WTC11 (cell line): Measurements from ENCODE around the gene GH1. TPM values are rescaled to one million over a fixed set of nuclear protein-coding genes. Genes with fewer than 3 reads are reported as not detected.

Experiments
- ATAC-seq: fragments of 200-7000 bp; cut with Tn5 transposase; 2 replicates; pipeline ENCODE4 v1.10.0; 2021; ENCODE audit warnings: mild to moderate bottlenecking, moderate library complexity
- CTCF ChIA-PET: fragments of 300-600 bp; sonication (Branson Sonifier 250); formaldehyde crosslinking; loops from one replicate; lab custom pipeline; 2021; ENCODE audit warnings: antibody characterized with exemption; lab: Charles Lee
- POLR2A ChIA-PET: fragments of 350-600 bp; sonication (Branson Sonifier 250); formaldehyde crosslinking; loops from one replicate; lab custom pipeline; 2021; ENCODE audit warnings: antibody characterized with exemption; lab: Charles Lee
- DNase-seq: peaks from one replicate; pipeline ENCODE4 v3.0.0; 2021; ENCODE audit warnings: low spot score
- H3K27ac Mint-ChIP-seq: 2 replicates; pipeline ENCODE4 v1.8.0; 2021; ENCODE audit warnings: mixed read lengths
- H3K27me3 Mint-ChIP-seq: 2 replicates; pipeline ENCODE4 v1.8.0; 2021; ENCODE audit warnings: low read depth, mild to moderate bottlenecking, moderate library complexity, mixed read lengths
- H3K36me3 Mint-ChIP-seq: 2 replicates; pipeline ENCODE4 v1.8.0; 2021; ENCODE audit warnings: mixed read lengths
- H3K4me1 Mint-ChIP-seq: 2 replicates; pipeline ENCODE4 v1.8.0; 2022; ENCODE audit warnings: mixed read lengths
- H3K4me3 Mint-ChIP-seq: 2 replicates; pipeline ENCODE4 v1.8.0; 2021; ENCODE audit warnings: mild to moderate bottlenecking, moderate library complexity, mixed read lengths
- H3K9me3 Mint-ChIP-seq: 2 replicates; pipeline ENCODE4 v1.8.0; 2021; ENCODE audit warnings: mixed read lengths
- CREB1 ChIP-seq: sonication (generic); formaldehyde crosslinking; IDR thresholded peaks from 2 replicates; pipeline ENCODE4 v1.8.0; 2023; ENCODE audit warnings: mild to moderate bottlenecking, missing genetic modification reagents
- CREM ChIP-seq: sonication (generic); formaldehyde crosslinking; IDR thresholded peaks from 2 replicates; pipeline ENCODE4 v1.8.1; 2022; ENCODE audit warnings: mild to moderate bottlenecking, missing genetic modification reagents, moderate library complexity
- FOXJ3 ChIP-seq: sonication (generic); formaldehyde crosslinking; IDR thresholded peaks from 2 replicates; pipeline ENCODE4 v1.9.0; 2021; ENCODE audit warnings: missing genetic modification reagents, mild to moderate bottlenecking, borderline replicate concordance
- IRF2 ChIP-seq: sonication (generic); formaldehyde crosslinking; IDR thresholded peaks from 2 replicates; pipeline ENCODE4 v1.8.0; 2022; ENCODE audit warnings: low read depth, missing genetic modification reagents, borderline replicate concordance
- MYBL2 ChIP-seq: sonication (generic); formaldehyde crosslinking; IDR thresholded peaks from 2 replicates; pipeline ENCODE4 v1.8.1; 2023; ENCODE audit warnings: mild to moderate bottlenecking, moderate library complexity, missing genetic modification reagents
- PRRX2 ChIP-seq: fragments of 250-450 bp; sonication (Bioruptor Pico); IDR thresholded peaks from 2 replicates; pipeline ENCODE4 v1.8.0; 2021; ENCODE audit warnings: mild to moderate bottlenecking
- RORB ChIP-seq: fragments of 250-450 bp; sonication (Bioruptor Pico); IDR thresholded peaks from 2 replicates; pipeline ENCODE4 v1.9.0; 2021; ENCODE audit warnings: mild to moderate bottlenecking
- SMAD4 ChIP-seq: sonication (generic); formaldehyde crosslinking; IDR thresholded peaks from 2 replicates; pipeline ENCODE4 v1.8.0; 2022; ENCODE audit warnings: mild to moderate bottlenecking, missing genetic modification reagents
- TEAD4 ChIP-seq: sonication (generic); formaldehyde crosslinking; IDR thresholded peaks from 2 replicates; pipeline ENCODE4 v1.8.0; 2022; ENCODE audit warnings: mild to moderate bottlenecking, missing genetic modification reagents
- ZNF138 ChIP-seq: sonication (generic); formaldehyde crosslinking; conservative IDR thresholded peaks from 2 replicates; pipeline ENCODE4 v1.8.1; 2022; ENCODE audit warnings: mild to moderate bottlenecking, moderate library complexity, missing genetic modification reagents
- ZNF219 ChIP-seq: sonication (generic); formaldehyde crosslinking; IDR thresholded peaks from 2 replicates; pipeline ENCODE4 v1.8.0; 2023; ENCODE audit warnings: missing genetic modification reagents, mild to moderate bottlenecking, borderline replicate concordance
- ZNF263 ChIP-seq: sonication (generic); formaldehyde crosslinking; IDR thresholded peaks from 2 replicates; pipeline ENCODE4 v1.8.1; 2022; ENCODE audit warnings: low read depth, mild to moderate bottlenecking, moderate library complexity, missing genetic modification reagents
- total RNA-seq: library from RNA; stranded (reverse); gene quantifications from 3 replicates; pipeline ENCODE4 v1.2.3, GENCODE V29; 2021
- TF ChIP-seq, protein P1 (sequence below): sonication (generic); formaldehyde crosslinking; IDR thresholded peaks from 2 replicates; pipeline ENCODE4 v1.8.0; 2023; ENCODE audit warnings: missing genetic modification reagents, mild to moderate bottlenecking, borderline replicate concordance
- TF ChIP-seq, protein P2 (sequence below): sonication (generic); formaldehyde crosslinking; IDR thresholded peaks from 2 replicates; pipeline ENCODE4 v1.8.1; 2023; ENCODE audit warnings: mild to moderate bottlenecking, missing genetic modification reagents, moderate library complexity
- TF ChIP-seq, protein P3 (sequence below): sonication (generic); formaldehyde crosslinking; IDR thresholded peaks from 2 replicates; pipeline ENCODE4 v1.8.1; 2023; ENCODE audit warnings: mild to moderate bottlenecking, missing genetic modification reagents, borderline replicate concordance
- TF ChIP-seq, protein P4 (sequence below): sonication (generic); formaldehyde crosslinking; IDR thresholded peaks from 2 replicates; pipeline ENCODE4 v1.8.1; 2022; ENCODE audit warnings: mild to moderate bottlenecking, missing genetic modification reagents, moderate library complexity, borderline replicate concordance
- TF ChIP-seq, protein P5 (sequence below): sonication (generic); formaldehyde crosslinking; IDR thresholded peaks from 2 replicates; pipeline ENCODE4 v1.8.0; 2023; ENCODE audit warnings: mild to moderate bottlenecking, missing genetic modification reagents

The GH1 gene
- total RNA-seq, 1 experiment from 2014 or later = not detected

DNA sequence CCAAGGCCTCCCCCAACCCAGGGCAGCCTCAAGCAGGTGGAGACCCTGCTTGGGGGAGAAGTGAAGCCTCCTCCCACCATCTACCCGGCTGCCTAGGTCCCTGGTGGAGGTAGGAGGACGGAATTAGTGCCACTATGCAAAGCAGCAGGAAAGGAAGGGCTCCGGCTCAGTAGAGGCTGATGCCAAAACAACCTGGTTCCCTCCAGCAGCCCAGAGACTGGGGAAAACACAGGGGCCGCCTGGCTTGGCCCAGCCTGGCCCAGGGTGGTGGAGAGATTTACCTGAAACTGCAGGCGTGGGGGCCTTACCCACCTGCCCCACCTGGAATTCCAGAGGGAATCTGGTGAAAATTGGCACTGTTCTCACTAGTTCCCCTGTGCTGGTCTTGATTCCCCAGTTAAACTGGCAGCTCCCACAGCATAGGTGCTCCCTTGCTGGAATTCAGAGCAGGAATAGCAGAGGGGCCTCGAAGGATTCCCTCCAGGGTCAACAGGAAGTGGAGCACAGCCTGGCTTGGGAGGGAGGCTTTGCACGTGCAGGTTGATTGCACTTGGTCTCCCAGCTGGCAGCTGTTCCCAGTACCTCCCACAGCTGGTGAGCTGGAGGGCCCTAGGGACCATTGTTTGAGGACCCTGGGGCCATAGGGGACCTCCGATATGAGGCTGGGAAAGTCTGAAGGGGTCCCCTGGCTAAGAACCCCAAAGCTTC is 9.0 kb upstream of the GH1 start:
- no peaks in the 10 kb centered on the region for H3K27me3 Mint-ChIP-seq

DNA sequence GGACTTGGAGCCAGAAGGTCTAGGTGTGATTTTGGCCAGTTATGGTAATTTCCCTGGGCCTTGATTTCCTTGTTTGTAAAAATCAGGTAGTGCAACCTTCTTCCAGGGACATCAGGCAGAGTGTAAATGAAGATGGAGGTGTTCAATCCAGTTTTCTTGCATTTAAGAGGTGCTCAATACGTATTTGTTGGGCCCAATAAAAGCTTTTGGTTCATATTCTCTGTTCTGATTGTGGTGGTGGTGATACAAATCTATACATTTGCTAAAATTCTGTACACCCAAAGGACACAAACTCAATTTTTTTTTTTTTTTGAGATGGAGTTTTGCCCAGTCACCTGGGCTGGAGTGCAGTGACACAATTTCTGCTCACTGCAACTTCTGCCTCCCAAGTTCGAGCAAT is 7.5 kb upstream of the GH1 start:
- ChIA-PET CTCF (interaction anchor here (0.7 to 1.2 kb wide), 3 partner anchors 15 to 103 kb away, joined by 3 to 4 read pairs (median 3); partner anchors contain the start of gene CSHL1), POLR2A (no interaction called here)
- H3K27ac Mint-ChIP-seq = no peak overlapping the region
- peaks cover 6% of the 10 kb centered on the region for H3K4me1 Mint-ChIP-seq
- TF ChIP-seq CREM = no peak
- TF ChIP-seq RORB (CRISPR knock-in tag) = no peak
- TF ChIP-seq MYBL2 (CRISPR knock-in tag) = no peak
- no peak for TF ChIP-seq ZNF138
- TF ChIP-seq, protein P1, sequence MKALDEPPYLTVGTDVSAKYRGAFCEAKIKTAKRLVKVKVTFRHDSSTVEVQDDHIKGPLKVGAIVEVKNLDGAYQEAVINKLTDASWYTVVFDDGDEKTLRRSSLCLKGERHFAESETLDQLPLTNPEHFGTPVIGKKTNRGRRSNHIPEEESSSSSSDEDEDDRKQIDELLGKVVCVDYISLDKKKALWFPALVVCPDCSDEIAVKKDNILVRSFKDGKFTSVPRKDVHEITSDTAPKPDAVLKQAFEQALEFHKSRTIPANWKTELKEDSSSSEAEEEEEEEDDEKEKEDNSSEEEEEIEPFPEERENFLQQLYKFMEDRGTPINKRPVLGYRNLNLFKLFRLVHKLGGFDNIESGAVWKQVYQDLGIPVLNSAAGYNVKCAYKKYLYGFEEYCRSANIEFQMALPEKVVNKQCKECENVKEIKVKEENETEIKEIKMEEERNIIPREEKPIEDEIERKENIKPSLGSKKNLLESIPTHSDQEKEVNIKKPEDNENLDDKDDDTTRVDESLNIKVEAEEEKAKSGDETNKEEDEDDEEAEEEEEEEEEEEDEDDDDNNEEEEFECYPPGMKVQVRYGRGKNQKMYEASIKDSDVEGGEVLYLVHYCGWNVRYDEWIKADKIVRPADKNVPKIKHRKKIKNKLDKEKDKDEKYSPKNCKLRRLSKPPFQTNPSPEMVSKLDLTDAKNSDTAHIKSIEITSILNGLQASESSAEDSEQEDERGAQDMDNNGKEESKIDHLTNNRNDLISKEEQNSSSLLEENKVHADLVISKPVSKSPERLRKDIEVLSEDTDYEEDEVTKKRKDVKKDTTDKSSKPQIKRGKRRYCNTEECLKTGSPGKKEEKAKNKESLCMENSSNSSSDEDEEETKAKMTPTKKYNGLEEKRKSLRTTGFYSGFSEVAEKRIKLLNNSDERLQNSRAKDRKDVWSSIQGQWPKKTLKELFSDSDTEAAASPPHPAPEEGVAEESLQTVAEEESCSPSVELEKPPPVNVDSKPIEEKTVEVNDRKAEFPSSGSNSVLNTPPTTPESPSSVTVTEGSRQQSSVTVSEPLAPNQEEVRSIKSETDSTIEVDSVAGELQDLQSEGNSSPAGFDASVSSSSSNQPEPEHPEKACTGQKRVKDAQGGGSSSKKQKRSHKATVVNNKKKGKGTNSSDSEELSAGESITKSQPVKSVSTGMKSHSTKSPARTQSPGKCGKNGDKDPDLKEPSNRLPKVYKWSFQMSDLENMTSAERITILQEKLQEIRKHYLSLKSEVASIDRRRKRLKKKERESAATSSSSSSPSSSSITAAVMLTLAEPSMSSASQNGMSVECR (CRISPR knock-in tag) = no peak
- TF ChIP-seq FOXJ3 = no peak
- TF ChIP-seq, protein P2, sequence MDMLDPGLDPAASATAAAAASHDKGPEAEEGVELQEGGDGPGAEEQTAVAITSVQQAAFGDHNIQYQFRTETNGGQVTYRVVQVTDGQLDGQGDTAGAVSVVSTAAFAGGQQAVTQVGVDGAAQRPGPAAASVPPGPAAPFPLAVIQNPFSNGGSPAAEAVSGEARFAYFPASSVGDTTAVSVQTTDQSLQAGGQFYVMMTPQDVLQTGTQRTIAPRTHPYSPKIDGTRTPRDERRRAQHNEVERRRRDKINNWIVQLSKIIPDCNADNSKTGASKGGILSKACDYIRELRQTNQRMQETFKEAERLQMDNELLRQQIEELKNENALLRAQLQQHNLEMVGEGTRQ (CRISPR knock-in tag) = no peak
- no peak for TF ChIP-seq ZNF219 (CRISPR knock-in tag)
- TF ChIP-seq, protein P3, sequence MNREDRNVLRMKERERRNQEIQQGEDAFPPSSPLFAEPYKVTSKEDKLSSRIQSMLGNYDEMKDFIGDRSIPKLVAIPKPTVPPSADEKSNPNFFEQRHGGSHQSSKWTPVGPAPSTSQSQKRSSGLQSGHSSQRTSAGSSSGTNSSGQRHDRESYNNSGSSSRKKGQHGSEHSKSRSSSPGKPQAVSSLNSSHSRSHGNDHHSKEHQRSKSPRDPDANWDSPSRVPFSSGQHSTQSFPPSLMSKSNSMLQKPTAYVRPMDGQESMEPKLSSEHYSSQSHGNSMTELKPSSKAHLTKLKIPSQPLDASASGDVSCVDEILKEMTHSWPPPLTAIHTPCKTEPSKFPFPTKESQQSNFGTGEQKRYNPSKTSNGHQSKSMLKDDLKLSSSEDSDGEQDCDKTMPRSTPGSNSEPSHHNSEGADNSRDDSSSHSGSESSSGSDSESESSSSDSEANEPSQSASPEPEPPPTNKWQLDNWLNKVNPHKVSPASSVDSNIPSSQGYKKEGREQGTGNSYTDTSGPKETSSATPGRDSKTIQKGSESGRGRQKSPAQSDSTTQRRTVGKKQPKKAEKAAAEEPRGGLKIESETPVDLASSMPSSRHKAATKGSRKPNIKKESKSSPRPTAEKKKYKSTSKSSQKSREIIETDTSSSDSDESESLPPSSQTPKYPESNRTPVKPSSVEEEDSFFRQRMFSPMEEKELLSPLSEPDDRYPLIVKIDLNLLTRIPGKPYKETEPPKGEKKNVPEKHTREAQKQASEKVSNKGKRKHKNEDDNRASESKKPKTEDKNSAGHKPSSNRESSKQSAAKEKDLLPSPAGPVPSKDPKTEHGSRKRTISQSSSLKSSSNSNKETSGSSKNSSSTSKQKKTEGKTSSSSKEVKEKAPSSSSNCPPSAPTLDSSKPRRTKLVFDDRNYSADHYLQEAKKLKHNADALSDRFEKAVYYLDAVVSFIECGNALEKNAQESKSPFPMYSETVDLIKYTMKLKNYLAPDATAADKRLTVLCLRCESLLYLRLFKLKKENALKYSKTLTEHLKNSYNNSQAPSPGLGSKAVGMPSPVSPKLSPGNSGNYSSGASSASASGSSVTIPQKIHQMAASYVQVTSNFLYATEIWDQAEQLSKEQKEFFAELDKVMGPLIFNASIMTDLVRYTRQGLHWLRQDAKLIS = no peak
- no peak for TF ChIP-seq IRF2
- TF ChIP-seq TEAD4 (CRISPR knock-in tag) = no peak
- no peak for TF ChIP-seq SMAD4 (CRISPR knock-in tag)
- TF ChIP-seq PRRX2 (CRISPR knock-in tag) = no peak
- TF ChIP-seq, protein P4, sequence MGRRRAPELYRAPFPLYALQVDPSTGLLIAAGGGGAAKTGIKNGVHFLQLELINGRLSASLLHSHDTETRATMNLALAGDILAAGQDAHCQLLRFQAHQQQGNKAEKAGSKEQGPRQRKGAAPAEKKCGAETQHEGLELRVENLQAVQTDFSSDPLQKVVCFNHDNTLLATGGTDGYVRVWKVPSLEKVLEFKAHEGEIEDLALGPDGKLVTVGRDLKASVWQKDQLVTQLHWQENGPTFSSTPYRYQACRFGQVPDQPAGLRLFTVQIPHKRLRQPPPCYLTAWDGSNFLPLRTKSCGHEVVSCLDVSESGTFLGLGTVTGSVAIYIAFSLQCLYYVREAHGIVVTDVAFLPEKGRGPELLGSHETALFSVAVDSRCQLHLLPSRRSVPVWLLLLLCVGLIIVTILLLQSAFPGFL (CRISPR knock-in tag) = no peak
- TF ChIP-seq, protein P5, sequence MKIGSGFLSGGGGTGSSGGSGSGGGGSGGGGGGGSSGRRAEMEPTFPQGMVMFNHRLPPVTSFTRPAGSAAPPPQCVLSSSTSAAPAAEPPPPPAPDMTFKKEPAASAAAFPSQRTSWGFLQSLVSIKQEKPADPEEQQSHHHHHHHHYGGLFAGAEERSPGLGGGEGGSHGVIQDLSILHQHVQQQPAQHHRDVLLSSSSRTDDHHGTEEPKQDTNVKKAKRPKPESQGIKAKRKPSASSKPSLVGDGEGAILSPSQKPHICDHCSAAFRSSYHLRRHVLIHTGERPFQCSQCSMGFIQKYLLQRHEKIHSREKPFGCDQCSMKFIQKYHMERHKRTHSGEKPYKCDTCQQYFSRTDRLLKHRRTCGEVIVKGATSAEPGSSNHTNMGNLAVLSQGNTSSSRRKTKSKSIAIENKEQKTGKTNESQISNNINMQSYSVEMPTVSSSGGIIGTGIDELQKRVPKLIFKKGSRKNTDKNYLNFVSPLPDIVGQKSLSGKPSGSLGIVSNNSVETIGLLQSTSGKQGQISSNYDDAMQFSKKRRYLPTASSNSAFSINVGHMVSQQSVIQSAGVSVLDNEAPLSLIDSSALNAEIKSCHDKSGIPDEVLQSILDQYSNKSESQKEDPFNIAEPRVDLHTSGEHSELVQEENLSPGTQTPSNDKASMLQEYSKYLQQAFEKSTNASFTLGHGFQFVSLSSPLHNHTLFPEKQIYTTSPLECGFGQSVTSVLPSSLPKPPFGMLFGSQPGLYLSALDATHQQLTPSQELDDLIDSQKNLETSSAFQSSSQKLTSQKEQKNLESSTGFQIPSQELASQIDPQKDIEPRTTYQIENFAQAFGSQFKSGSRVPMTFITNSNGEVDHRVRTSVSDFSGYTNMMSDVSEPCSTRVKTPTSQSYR (CRISPR knock-in tag) = no peak
- DNase-seq (no peak), ATAC-seq (no peak)
- no peaks in the 10 kb centered on the region for H3K9me3 Mint-ChIP-seq
- no peak overlapping the region for H3K4me3 Mint-ChIP-seq
- H3K36me3 Mint-ChIP-seq = no peaks in the 10 kb centered on the region
- H3K27me3 Mint-ChIP-seq = no peaks in the 10 kb centered on the region

More for the DNA sequence above, 9.0 kb upstream of the GH1 start:
- ATAC-seq (no peak), DNase-seq (no peak)
- no peak overlapping the region for H3K27ac Mint-ChIP-seq
- TF ChIP-seq CREB1 (CRISPR knock-in tag) (no peak), ZNF263 (CRISPR knock-in tag) (peak; percentile 61; the same call in 1 of the 2 replicates)
- H3K4me3 Mint-ChIP-seq = no peak overlapping the region
- ChIA-PET CTCF (interaction anchor here (0.7 to 6.3 kb wide), 10 partner anchors 9 to 206 kb away, joined by 3 to 87 read pairs (median 4); partner anchors contain the start of genes CSHL1, GH1 and GH2), POLR2A (interaction anchor here (0.6 to 0.7 kb wide), 2 partner anchors 19 to 335 kb away, joined by 3 read pairs; partner anchors contain the start of gene TEX2)
- H3K36me3 Mint-ChIP-seq = no peaks in the 10 kb centered on the region
- H3K4me1 Mint-ChIP-seq = peaks cover 16% of the 10 kb centered on the region
- no peaks in the 10 kb centered on the region for H3K9me3 Mint-ChIP-seq
